LoVo (cell line): ENCODE measurements around the gene PDSS1.
A peak's percentile ranks its signal among the peaks of the same experiment; 100 is the strongest.

Source experiments
- DNase-seq: peaks from one replicate; pipeline ENCODE4 v3.0.0-alpha.2; 2016; ENCODE audit warnings: low spot score

The PDSS1 gene

GRCh38 chr10:26699631-26700030, 2.1 kb downstream of the PDSS1 start:
- no peak for DNase-seq

GRCh38 chr10:26700884-26701630, 3.6 kb downstream of the PDSS1 start:
- DNase-seq: peak; percentile 4

DNA sequence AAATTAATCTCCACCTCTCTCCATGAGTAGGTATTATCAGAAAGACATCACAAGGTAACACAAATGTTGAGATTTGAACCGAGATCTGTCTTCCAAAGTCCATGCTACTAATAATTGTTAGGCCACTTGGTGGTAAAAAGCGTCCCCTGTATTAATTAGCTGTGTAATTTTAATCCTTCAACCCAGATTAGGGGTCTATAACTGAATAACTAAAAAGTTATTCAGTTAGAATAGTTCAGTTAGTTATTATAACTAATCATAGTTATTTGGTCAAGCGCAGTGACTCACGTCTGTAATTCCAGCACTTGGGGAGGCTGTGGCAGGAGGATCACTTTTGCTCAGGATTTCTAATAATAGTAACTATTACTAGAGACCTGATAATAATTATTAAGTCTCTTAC, 5.6 kb downstream of the PDSS1 start:
- no peak for DNase-seq

- no peak for DNase-seq
Observed at GRCh38 chr10:26703974-26704373, 6.5 kb downstream of the PDSS1 start.

- DNase-seq: no peak
Observed at GRCh38 chr10:26706206-26706605, 8.7 kb downstream of the PDSS1 start.

DNA sequence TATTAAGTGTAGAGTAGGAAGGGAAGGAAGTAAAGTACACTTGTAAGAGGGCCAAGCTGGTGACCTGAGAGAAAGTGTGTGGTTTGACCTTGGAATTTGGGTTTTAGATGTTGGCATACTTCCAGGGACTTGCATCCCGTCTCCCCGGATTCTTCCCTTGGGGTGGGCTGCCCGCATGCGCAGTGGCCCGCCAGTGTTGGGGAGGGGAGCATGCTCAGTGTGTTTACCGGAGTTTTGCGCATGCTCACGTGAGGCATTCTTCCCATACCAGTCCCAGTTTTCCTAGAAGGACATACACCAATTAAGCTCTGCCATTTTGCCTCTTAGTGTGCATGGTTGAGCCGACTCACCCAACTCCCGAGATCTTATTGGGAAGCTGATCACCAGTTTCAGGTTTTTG, 9.4 kb downstream of the PDSS1 start:
- no peak for DNase-seq

DNA sequence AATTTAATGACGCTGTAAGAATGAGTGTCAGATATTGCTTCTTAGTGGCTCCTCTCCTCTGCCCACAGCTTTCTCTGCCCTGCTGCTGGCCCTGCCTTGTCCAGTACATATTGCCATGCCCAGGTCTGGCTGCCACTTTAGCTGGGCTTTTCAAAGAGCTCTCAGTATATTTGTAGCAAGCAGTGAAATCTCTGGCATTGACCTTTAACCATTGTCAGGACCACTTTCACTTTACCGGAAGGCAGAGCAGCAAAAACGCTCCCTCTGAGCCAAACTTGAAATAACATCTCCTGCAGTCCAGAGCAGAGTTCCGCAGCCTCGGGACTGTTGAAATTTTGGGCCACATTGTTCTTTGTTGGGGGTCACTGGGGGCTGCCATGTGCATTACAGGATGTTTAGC, 13.8 kb downstream of the PDSS1 start:
- no peak for DNase-seq

DNA sequence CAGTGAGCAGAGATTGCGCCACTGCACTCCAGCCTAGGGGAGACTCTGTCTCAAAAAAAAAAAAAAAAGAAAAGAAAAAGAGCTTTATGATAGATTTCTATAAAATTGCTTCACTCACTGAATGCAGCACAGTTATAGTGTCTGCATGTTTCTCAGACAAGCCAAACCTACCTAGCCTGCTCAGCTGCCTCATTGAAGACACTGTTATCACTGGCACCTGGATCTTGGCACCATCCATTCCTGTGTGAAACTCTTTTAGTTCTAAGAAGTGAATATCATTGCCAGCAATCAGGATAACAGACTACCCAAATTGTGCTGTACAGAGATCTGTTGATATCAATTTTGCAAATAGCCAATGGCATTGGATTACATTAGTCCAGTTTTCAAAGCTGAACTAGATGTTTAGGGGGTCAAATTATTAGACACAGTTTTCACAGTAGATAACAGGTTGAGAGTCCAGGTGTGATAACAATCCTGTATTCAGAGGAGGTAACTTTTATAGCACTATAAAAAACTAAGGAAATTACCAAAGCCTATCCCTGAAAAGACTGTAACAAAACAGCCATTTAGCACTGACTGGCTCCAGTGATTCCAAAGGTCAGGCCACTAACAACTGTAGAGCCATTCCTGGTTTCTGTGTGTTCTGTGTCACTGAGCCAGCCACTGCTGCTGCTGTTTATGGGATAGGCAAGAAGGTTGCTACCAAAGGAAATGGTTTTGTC, 17.1 kb downstream of the PDSS1 start:
- DNase-seq: peak; percentile 78

DNA sequence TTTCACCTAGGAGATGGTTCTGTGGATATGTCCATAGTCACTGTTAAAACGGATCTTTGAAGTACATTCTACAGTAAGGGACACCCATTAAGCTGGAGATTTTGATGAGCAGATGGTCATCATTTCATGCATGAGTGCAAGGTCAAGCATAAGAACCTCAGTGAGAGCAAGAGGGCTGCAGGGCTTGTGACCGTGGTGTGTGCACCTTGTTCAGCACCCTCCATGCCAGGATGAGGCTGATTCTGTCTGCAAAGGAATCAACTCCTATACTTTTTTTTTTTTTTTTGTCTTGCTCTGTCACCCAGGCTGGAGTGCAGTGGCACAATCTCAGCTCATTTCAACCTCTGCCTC, 17.6 kb downstream of the PDSS1 start:
- no peak for DNase-seq

DNA sequence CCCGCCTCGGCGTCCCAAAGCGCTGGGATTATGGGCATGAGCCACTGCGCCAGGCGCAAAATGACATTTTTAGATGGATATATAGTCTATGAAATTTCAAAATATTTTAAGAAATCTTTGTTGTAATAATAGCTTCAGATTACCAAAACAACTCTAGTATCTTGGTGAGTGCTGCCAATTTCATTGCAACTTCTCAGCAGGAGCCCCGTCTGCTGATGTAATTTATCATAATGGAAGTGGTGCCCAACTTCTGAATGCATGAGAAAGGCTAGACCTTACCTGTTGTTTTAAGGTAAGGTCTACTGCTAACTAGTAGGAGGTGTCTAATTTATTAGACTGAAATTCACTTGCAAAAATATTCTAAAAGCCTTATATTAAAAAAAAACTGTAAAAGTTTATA, 20.0 kb downstream of the PDSS1 start:
- DNase-seq: no peak

DNA sequence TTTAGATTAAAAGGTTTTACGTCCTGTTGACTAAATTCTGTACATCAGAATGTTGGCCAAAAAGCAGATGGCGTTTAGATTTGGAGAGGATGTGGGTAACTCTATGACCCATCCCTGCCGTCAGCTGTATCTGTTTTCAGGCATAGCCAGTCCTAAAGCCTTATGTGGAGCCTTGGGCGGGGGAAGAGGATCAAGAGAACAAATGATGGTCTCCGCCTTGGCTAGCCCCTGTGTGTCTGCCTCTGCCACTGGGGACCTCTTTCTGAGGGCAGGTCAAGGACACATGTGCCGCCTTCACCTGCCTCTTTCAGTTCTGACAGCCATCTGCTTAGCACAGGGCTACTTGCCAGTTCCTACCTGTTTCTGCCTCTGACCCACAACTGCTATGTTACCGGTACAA, 24.1 kb downstream of the PDSS1 start:
- no peak for DNase-seq

DNA sequence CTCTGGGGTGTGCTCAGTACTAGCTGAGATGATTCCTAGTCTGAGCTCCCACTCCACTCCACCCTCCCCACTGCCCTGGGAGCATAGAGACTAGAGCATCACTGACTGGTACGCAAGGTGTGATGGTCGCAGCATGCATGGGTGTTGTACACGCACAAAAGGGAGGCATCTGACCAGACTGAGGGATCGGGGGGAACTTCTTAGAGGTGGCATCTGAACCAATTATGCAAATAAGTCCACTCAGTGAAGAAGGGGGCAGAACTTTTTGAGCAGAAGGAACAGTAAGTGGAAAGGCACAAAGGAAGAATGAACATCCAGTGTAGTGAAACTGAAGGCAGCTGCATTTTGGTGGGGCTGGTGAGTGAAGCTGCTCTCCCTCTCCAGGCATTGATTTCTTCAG, 25.5 kb downstream of the PDSS1 start:
- no peak for DNase-seq

GRCh38 chr10:26725837-26726727, 28.6 kb downstream of the PDSS1 start:
- peak; percentile 48 for DNase-seq

- DNase-seq: no peak
Observed at GRCh38 chr10:26727005-26727404, 29.5 kb downstream of the PDSS1 start.

- no peak for DNase-seq
Observed at GRCh38 chr10:26728957-26729356, 31.5 kb downstream of the PDSS1 start.

DNA sequence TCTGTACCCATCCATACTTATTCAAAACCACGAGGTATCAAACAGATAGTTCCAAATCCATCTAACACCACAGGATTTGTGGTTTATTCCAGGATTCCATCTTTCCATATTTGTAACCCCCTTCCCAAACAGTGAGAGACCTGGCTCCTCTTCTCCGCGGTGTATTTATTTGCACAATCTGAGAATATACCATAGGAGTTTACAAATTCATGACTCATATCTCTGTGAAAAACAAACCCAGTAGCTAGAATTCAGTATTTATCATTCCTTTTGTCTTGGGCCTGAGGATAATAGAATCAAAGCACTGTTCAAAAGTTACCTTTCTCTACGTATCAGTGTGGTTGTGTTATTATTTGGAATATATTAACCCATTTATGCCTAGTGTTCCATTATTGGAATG, 31.9 kb downstream of the PDSS1 start:
- DNase-seq: no peak

GRCh38 chr10:26730552-26730951, 33.1 kb downstream of the PDSS1 start:
- DNase-seq: no peak

DNA sequence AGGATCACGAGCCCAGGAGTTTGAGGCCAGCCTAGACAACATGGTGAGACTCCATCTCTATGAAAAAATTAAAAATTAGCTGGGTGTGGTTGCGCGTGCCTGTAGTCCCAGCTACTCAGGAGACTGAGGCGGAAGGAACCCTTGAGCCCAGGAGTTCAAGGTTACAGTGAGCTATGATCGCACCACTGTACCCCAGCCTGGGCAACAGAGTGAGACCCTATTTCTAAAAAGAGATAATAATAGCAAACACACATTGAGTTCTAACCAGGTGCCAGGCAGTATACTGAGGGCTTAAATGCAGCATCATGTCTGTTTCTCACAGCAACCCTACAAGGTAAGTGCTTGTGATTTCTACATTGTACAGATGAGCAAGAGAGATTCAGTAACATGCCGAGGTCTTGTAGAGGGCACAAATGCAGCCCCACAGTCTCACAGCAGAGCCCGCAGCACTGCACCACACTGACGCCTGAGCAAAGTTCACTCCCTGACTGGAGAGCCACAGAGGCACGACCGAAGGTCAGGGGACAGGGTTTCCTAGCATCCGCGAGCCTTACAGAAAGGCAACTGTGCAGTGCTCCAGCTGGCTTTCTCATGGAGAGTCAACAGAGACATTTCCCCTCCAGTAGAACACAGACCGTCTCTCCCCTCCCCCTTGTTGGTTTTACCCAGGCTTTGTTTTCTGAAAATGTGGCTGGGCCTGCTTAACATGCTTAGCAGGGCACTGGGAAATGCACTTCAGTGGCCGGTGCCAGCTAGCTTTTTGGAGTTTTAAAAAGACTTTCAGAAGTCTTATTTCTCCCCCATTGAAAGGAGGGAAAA, 36.5 kb downstream of the PDSS1 start:
- DNase-seq: no peak

DNA sequence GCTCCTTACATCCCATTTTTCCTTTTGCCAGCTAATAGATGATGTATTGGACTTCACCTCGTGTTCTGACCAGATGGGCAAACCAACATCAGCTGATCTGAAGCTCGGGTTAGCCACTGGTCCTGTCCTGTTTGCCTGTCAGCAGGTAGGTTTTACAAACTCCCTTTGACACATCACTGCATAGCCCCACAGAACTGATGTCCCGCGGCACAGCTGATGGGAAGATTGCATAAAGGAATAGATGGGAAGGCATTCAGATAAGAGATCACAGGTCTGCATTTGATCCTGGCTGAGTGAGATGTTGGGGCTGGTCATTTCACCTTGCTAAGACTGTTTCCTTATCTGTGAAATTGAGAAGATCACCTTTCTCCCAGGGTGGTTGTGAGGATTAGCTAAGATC, 37.9 kb downstream of the PDSS1 start:
- no peak for DNase-seq

DNA sequence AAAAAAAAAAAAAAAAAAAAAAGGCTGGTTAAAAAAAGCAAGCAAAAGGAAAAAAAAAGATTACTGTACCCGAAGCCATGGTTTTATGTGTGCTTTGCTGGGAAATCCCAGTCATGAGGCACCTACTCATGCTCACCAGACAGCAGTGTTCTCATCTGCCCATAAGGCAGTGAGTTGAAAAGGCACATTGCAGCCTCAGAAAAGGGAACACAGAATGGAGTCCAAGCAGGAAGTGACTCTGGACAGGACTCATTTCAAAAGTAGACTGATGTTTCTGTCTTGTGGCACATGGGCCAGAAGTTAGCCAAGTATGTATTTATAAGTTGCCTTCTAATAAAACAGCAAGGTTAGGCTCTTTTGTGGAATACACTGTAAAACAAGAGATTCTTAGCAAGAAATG, 40.2 kb downstream of the PDSS1 start:
- no peak for DNase-seq

DNA sequence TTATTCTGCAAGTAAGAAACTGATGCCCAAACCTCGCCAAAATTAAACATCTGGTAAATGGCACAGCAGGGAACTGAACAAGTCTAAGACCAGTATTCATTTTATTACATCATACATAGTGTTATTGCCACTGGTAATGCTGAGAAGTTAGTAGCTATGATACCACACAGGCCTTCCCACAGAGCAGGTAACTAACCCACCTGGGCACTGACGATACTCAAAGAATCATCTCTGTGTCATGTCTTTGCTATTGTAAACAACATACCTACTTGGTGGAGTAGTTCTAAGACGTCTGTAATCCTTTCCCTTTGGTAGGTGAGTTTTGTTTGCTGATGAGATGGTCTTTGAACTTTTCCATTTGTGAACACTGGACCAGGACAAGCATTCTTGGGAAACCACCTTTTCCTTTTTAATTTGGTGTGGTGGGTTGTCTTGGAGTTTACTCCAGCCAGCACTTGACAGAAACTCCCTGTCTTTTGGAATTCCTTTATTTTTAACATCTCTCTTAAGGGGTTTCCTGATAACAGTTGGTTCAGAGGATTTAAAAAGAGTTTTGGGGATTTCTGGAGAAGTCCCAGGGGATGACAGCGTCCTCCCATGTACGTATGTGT, 40.9 kb downstream of the PDSS1 start:
- DNase-seq: no peak
